ENCODE measurements around the gene RAD23A.

DNA sequence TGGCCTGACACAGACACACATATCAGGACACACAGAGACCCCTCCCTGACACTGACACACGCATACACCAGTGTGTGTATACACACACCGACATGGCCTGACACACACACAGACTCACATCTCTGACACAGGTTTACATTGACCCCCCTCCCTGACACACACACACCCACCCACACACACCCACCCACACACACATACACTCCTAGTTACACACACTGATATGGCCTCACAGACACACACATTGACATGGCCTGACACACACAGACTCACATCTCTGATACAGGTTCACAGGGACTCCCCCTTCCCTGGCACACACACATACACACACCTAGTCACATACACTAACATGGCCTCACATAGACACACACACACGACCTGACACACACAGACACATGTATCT, 45.2 kb downstream of the RAD23A start:
- TF ChIP-seq, protein P1, sequence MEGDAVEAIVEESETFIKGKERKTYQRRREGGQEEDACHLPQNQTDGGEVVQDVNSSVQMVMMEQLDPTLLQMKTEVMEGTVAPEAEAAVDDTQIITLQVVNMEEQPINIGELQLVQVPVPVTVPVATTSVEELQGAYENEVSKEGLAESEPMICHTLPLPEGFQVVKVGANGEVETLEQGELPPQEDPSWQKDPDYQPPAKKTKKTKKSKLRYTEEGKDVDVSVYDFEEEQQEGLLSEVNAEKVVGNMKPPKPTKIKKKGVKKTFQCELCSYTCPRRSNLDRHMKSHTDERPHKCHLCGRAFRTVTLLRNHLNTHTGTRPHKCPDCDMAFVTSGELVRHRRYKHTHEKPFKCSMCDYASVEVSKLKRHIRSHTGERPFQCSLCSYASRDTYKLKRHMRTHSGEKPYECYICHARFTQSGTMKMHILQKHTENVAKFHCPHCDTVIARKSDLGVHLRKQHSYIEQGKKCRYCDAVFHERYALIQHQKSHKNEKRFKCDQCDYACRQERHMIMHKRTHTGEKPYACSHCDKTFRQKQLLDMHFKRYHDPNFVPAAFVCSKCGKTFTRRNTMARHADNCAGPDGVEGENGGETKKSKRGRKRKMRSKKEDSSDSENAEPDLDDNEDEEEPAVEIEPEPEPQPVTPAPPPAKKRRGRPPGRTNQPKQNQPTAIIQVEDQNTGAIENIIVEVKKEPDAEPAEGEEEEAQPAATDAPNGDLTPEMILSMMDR (IDR thresholded peaks at IDR 0.05): no peak
- TF ChIP-seq POLR2A (IDR thresholded peaks at IDR 0.05; ENCODE audit: low read depth) (no peak), POLR2AphosphoS5 (IDR thresholded peaks at IDR 0.05) (no peak)

Measured in esophagus muscularis mucosa (tissue), 3 donors.